Stimulated activated CD8-positive, alpha-beta memory T cell treated with anti-CD3 and anti-CD28 coated beads, Interleukin-7, amount 100 ng/mL, for 1 hour (primary cell): ENCODE data around the gene HOXA5.

Experiments
- DNase-seq, 2 donors: peaks; one replicate each; pipeline ENCODE4 v3.0.0-alpha.2; 2020; ENCODE audit warnings: low read depth in 2 of 2

The HOXA5 gene

DNA sequence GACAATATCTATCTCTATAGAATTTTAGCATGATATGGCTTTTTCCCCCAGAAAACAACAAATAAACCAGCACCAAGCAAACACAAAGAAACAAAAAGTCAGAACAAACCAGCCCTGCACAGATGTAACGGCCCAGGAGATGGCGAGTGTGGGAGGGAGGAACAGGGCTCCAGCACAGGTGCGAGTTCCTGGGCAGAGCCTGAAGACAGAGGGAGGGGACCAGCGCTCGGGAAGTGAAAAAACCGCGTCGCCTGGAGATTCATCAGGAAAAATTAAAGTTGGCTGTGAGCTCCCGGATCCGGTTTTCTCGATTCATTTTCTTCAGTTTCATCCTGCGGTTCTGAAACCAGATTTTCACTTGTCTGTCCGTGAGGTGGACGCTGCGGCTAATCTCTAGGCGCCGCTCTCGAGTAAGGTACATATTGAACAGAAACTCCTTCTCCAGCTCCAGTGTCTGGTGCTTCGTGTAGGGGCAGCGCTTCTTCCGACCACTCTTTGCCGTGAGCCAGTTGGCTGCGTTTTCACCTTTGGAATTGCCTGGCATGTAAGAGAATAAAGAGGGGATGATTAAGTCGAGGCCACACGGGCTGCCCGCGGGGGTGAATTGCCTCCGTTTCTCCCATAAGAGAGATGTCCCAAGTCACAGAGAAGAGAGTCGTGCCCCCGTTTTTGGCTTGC is 28.3 kb upstream of the HOXA5 start:
- DNase-seq = no peak

DNA sequence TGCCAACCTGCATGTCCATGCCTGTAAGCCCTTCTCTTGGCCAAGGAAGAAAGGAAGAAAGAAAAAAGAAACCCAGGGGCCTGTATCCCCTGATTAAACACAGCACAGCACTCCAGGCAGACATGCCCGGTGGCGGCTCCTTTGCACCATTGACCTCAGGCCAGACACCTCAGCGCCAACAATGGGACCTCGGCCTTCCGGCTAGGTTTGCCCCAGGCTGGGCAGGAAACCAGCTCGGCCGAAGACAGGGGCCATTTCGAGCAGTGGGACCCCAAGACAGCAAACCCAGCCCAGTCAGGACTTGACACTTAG is 27.8 kb upstream of the HOXA5 start:
- DNase-seq = no peak

- no peak for DNase-seq
Observed at GRCh38 chr7:27170426-27171324, 27.2 kb upstream of the HOXA5 start.

DNA sequence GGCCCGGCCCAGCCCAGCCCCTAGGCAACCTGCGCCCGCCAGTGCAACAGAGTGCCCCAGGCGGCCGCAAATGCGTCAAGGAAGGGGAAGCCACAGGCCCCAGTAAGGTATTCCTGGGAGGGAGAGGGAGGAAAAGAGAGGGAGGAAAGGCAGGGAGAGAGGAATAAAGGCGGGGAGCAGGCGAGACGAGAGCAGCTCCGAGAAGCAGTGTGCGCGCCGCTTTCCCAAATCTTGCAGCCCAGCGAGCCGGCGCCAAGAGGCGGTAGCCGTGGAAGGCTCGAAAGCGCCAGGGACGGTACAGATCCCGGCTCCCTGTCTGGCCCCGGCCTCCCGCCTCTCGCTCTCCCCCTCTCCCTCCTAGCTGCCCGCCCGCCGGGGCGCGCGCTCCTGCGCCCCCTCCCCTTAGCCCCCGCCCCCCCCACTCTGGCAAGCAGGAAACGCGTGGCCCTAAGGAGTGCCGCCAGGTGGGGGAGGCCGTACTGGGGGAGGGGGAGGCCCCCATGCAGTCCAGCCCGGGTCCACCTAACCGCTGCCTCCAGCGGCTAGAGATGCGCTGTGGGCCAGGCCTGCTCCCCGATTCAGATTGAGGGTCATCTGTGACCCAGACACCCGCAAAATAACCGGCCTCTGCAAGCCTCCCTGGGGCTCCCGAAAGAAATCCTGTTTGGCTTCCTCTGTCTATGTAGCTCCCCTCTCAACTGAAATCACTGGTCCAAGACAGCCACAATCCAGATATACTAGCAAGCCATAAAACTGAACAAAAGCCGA is 26.4 kb upstream of the HOXA5 start:
- DNase-seq = no peak

DNA sequence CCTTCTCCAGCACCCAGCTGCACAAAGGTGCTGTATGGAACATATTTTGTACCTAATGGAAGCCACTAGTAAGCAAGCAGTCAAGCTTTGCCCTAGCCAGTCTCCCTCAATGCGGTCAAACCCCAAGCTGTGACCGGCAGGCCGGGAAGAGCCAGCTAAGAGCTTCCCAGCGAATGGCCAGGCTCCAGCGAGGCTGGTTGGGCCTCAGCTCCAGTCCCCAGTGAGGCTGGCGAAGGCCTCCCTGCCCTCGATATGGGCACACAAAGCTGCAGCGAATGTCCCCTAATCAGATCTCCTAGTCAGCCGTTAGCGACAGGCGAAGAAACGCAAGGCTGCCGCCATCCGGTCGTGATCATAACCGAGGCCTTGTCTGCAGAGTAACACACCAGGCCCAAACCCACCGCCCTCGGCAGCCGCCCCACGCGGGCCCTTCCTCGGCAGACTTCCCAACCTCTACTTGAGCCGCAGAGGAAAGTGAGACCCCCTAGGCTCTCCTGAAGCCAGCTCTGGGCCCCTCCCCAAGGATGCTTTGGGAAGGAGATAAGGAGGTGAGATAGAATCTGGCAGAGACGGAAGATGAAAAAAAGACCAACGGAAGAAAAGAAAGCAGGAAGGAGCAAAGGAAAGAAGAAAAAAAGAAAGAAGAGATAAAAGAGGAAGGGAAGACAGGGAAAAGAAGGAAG is 24.9 kb upstream of the HOXA5 start:
- no peak for DNase-seq

- no peak for DNase-seq
Observed at GRCh38 chr7:27167916-27168264, 24.4 kb upstream of the HOXA5 start.

- no peak for DNase-seq
Observed at GRCh38 chr7:27166531-27167505, 23.3 kb upstream of the HOXA5 start.

DNA sequence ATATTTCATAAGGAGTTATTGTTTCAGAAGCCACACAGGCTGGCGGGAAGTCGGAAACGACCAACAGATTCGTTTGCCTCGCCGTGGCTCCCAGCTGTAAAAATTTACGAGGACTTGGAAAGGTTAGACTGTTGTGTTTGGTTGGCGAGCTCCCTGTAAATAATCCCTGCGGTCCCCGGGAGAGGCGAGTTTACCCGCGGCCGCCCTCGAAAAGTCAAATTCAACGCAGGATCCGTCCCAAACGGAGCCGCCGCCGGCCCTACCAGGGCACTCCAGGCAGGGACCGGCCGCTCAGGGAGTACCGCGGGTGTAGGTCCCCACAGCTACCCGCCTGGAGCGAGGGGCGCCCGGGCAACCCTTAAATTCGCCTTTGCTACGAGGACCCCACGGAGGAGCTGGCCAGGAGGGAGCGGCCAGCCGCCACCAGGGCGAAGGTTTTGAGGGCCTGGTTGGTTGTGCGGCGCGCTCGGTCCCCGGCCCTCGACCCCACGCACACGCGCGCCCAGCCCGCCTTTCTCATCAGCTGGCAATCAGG is 22.6 kb upstream of the HOXA5 start:
- no peak for DNase-seq

- DNase-seq = no peak
Observed at GRCh38 chr7:27165089-27165995, 21.9 kb upstream of the HOXA5 start, which contains the start of gene HOXA9. TSS of gene HOXA9 (minus strand) at chr7:27165537. CDS start at chr7:27165457, 80 bp downstream.

DNA sequence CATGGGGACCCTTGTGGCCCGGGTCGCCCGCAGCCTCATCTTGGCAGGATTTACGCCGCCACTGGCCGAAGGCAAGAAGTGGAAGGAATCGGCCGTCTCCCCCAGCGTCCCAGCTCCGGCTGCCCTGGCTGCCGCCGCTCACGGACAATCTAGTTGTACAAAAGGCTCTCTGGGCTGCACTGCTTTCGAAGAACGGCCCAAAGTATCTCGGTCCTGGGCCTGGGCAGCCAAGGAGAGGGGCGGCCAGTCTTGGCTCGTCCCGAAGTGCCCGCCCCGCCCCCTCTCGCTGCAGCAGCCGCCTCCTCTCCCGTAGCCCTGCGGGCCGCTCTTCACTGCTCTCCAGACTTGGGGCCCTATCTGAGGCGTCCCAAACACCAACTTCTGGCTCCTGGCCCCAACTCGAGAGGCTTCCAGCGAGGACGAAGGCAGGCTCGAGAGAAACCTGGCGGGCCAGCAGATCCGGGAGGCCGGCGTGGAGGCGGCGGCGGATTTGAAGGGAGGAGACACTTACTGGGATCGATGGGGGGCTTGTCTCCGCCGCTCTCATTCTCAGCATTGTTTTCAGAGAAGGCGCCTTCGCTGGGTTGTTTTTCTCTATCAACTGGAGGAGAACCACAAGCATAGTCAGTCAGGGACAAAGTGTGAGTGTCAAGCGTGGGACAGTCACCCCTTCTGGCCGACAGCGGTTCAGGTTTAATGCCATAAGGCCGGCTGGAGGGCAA is 21.0 kb upstream of the HOXA5 start:
- no peak for DNase-seq

- no peak for DNase-seq
Observed at GRCh38 chr7:27164045-27164366, 20.5 kb upstream of the HOXA5 start.

DNA sequence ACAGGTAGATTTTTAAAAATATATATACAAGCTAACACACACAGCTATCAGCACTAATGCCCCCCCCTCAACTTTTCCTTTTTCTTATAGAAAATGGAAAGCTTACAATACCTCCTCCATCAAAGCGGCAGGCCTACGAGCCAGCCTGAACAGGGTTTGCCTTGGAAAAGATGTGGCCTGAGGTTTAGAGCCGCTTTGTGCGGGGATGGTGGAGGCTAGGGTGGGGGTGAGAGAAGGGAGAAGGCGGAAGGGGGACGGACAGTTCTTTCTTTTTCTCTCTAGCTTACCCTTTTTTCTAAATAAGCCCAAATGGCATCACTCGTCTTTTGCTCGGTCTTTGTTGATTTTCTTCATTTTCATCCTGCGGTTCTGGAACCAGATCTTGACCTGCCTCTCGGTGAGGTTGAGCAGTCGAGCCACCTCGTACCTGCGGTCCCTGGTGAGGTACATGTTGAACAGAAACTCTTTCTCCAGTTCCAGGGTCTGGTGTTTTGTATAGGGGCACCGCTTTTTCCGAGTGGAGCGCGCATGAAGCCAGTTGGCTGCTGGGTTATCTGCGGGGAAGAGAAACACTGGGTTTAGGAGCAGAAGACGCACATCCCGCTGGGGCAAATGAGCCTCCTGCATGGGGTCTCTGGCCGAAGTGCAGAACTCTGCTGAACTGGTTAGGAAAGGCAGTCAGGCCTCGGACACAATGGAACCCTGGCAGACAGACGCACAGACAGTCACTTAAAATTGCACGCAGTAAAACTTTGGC is 20.0 kb upstream of the HOXA5 start:
- no peak for DNase-seq

DNA sequence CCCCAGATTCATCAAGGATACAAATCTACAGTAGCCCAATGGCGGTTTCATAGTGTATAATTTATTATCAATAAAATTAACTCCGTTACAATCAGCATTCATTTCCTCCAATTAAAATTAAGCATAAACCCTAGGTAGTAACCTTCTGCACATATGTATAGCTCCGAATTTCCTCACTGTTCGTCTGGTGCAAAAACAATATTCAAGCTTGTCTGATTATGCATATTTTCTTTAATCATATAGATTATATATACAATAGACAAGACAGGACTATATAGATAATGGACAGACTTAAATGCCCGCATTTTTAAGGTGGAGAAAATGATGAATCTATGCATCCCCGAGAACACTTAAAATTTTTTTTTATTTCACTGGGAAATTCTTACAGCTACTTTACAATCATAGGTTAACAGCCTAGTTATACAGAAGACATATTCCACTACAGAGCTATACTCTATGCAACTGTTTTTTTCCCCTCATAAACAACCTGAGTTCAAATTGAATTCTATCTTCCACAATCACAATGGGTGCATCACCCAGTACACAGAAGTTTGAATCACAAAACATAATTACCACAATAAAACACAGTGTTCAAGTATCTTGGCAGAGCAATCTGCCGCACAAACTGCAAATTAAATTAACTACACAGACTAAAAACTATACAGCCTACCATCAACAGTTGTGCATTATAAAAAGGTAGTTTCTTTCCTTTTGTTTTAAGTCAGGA is 19.2 kb upstream of the HOXA5 start:
- no peak for DNase-seq

DNA sequence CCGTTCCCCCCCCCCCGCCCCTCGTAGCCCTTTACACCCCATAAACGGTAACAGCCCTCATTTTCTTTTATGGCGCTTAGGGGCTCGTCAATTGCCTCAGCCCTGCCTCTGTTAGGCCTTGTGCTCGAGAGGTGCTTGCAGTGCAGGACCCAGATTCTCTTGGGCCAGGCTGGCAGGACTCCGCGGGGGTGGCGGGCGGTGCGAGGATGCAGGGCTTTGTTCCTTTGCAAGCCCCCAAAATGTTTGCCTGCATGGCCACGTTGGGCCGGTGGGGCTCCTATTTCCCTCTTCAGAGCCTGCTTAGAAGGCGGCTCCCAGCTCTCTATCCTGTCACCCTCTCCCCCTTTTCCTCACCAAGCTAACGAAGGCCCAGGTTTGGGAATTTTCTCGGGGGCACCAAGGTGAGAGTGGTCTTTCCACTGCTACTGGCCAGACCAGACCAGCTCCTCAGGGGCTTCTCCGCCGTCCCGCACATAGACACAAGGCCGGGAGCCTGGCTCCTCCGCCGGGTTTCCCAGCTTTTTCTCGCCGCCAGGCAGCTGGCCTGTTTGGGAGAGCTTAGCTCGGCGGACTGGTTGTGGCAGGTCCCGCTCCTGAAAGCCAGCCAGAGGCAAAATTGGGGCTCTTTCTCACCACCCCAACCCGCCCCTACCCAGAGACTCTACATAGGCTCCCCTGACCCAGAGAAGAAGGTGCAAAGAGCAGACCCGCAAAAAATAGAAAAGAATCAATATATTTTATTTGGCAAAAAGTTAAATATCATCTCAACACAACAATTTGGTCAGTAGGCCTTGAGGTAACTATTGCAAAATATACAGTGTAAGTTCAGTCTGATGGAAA is 18.5 kb upstream of the HOXA5 start:
- no peak for DNase-seq

- DNase-seq = no peak
Observed at GRCh38 chr7:27161214-27161720, 17.8 kb upstream of the HOXA5 start.

DNA sequence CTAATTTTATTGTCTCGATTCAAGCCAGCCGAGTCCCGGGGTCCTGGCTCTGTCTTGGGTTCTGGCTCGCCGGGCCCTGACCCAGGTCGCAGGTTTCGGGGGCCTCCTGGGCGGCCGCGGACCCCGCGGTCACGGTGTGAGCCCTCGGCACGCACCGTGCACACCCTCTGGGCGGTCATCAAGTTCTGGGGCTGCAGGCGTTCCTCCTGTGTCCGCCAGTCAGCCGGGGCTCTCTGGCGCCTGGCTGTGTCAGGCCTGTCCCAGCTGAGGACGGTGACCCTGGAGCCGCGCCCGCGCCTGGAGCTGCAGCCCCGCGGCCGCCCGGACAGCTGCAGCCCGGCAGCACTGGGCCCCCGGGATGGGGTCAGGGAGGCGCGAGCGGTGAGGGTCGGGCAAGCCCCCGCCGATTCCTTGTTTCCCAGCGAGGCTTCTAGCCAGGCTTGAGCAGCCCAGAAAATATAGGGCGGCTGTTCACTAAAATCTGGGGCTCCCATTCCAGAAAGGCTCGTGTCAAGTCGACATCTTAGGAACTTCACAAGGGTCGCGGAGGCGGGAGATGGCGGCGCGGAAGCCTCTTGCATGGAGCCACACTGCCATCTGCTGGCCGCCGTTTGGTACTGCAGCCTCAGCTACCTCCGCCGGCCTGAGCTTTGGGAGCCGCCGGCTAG is 17.2 kb upstream of the HOXA5 start:
- peak; percentile 79 to 83 for DNase-seq
